COLO668 (cell line): ENCODE results near the gene DYNC1I1.

Experiments
- DNase-seq: peaks from one replicate; lab custom pipeline; 2025; ENCODE audit not compliant: unreplicated experiment; lab: John Stamatoyannopoulos, UW

The DYNC1I1 gene

GRCh38 chr7:95788884-95789283 is 16.5 kb downstream of the DYNC1I1 start:
- no peak for DNase-seq

GRCh38 chr7:95793658-95794057 is 21.3 kb downstream of the DYNC1I1 start:
- no peak for DNase-seq

- peak; percentile 12 for DNase-seq
These were observed 22.7 kb downstream of the DYNC1I1 start for GRCh38 chr7:95794917-95795515.

GRCh38 chr7:95796617-95797016 is 24.3 kb downstream of the DYNC1I1 start:
- no peak for DNase-seq

GRCh38 chr7:95798401-95798930 is 26.1 kb downstream of the DYNC1I1 start:
- peak; percentile 43 for DNase-seq

GRCh38 chr7:95800787-95801186 is 28.4 kb downstream of the DYNC1I1 start:
- no peak for DNase-seq

DNA sequence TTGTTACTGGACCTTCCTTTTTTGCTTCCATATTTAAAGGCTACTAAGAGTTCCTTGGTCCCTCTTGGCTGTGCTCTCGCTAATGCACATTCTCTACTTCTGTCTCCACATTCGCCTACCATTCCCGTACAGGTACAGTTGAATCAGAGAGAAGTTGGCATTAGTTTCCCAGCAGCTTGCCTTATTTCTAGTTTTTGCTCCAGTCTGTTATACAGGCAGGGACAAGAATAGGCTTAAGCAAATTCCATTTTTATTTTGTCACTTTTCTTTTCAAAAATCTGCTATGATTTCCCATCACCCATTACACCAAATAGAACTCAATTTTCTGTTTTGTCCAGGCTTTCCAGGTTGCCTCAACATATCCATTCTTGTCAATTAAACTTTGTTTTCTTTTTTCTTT is 29.9 kb downstream of the DYNC1I1 start:
- no peak for DNase-seq

GRCh38 chr7:95804052-95804451 is 31.7 kb downstream of the DYNC1I1 start:
- DNase-seq, result no peak

GRCh38 chr7:95805909-95806308 is 33.6 kb downstream of the DYNC1I1 start:
- DNase-seq, result no peak

DNA sequence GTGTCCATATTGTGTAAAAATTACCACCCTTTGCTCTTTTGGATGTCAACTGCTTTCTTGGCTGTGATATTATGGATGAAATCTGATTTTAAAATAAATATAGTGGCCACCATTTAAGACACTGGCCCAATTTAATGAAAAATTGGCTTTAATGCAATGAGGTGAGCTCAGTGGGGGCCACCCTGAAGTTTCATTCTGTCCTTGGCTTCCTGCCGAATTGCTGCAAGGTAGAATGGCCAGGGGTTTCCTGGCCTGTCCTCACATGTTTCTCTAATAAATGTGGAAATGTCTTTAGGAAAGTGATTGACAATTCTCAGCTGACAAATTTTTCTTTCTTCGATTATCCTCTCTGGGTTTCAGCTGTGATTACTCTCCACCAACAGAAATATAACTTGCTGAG is 36.0 kb downstream of the DYNC1I1 start:
- no peak for DNase-seq

- no peak for DNase-seq
These were observed 39.6 kb downstream of the DYNC1I1 start for GRCh38 chr7:95811846-95812445.

DNA sequence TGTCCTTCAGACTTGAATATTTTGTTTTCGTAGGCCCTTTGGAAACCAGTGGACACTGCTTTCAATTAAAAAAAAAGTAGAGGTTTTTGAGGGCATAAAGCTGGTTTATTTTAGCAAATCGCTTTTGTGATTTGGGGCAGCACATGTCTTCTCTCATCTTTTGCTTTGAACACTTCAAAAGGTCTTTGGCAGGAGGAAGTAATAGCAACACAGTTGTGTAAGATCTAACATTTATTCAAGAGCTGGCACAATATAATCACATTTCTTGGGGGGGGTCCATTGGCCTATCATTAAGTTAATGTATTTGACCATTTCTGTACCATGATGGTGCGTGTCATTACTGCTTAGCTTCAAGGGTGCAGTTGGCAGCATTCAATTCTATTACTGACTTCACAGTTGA is 42.4 kb downstream of the DYNC1I1 start:
- no peak for DNase-seq

- no peak for DNase-seq
These were observed 45.7 kb downstream of the DYNC1I1 start for GRCh38 chr7:95817866-95818640.

DNA sequence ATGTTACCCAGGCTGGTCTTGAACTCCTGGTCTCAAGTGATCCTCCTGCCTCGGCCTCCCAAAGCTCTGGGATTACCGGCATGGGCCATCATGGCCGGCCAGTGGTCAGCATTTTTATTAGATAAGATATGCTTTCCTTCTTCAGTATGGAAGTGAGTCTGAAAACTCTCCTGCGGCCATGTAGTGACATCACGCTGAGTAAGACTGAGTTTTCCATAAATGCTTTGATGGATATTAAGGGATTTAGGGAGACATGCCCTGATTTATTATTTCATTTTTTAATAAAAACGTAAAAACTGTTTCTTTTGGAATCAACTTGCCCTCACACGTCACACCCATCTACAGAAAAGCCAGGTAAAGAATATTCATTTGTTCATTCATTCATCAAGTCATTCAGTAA is 48.4 kb downstream of the DYNC1I1 start:
- DNase-seq, result no peak

DNA sequence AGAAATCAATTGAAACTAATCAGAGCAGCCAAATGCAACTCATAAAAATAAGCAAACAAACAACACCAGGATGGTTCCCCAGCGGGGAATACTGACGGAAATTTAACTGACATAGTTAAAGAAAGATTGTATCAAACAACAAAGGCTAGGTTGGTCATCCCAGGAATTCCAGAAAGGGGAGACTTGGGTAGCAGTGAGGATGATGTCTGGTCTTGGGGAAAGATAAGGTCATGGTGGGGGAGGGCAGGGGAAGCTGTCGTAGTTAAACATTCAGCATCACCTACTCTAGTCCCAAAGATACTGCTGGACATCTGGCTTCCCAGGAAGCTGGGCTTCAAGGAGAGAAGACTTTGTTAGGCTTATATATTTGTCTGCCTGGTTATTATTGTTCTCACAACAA is 50.4 kb downstream of the DYNC1I1 start:
- DNase-seq, result no peak

- DNase-seq, result no peak
These were observed 52.3 kb downstream of the DYNC1I1 start for GRCh38 chr7:95824616-95825015.

- DNase-seq, result no peak
These were observed 56.8 kb downstream of the DYNC1I1 start for GRCh38 chr7:95828824-95829790.

- no peak for DNase-seq
These were observed 68.9 kb downstream of the DYNC1I1 start for GRCh38 chr7:95840953-95841950.

GRCh38 chr7:95843286-95843685 is 70.9 kb downstream of the DYNC1I1 start:
- no peak for DNase-seq

GRCh38 chr7:95845007-95845406 is 72.7 kb downstream of the DYNC1I1 start:
- DNase-seq, result no peak
